ENCODE results near the gene CDT1.

DNA sequence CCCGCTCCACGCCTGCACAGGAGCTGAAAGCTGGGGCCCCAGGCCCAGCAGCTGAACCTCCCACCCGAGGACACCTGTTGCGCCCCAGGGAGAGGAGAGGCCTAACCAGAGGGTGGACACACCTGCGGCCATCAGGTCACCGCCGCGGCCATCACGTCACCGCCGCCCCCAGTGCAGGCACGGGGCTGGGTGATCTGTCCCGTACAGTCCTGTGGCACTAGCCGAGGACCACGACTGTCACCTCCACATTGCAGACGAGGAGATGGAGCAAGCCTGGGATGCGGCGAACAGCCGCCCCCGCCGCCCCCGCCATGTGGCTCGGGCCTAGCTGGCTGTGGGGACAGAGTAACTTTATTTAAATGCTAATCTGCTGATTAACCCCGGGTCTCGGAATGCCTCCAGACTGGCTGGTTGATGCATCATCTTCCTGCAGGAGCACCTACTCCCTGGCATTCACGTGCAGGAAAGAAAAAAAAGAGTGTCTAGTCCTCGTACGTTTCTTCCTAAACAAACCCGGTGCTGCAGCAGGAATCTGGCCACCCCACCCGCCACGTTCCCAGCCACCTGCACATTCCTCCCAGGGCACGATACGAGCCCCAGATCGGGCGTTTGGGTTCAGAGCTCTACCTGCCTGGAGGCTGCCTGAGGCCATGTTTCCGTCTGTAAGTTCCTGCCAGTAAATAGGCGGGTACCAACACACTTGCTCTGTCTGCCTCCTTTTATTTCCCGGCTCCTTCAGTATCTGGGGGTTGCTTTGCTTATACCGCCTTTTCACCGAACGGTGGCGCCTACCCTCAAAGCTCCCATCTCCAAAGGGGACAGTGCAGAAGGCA is 48.5 kb upstream of the CDT1 start:
- TF ChIP-seq, protein P1, sequence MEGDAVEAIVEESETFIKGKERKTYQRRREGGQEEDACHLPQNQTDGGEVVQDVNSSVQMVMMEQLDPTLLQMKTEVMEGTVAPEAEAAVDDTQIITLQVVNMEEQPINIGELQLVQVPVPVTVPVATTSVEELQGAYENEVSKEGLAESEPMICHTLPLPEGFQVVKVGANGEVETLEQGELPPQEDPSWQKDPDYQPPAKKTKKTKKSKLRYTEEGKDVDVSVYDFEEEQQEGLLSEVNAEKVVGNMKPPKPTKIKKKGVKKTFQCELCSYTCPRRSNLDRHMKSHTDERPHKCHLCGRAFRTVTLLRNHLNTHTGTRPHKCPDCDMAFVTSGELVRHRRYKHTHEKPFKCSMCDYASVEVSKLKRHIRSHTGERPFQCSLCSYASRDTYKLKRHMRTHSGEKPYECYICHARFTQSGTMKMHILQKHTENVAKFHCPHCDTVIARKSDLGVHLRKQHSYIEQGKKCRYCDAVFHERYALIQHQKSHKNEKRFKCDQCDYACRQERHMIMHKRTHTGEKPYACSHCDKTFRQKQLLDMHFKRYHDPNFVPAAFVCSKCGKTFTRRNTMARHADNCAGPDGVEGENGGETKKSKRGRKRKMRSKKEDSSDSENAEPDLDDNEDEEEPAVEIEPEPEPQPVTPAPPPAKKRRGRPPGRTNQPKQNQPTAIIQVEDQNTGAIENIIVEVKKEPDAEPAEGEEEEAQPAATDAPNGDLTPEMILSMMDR (IDR thresholded peaks at IDR 0.05): no peak
- no peak for TF ChIP-seq POLR2A (IDR thresholded peaks at IDR 0.05)

Data from vagina (tissue), 2 donors.